PC-9 (cell line): Measurements from ENCODE around the gene BEX3.

Source experiments
- CTCF ChIP-seq: fragments of 200-600 bp; sonication (generic); conservative IDR thresholded peaks from 2 replicates; pipeline ENCODE4 v1.6.1; 2017; ENCODE audit warnings: mixed run types, antibody characterized with exemption, mild to moderate bottlenecking, moderate library complexity
- EZH2 ChIP-seq: fragments of 200-600 bp; sonication (generic); IDR thresholded peaks from 2 replicates; pipeline ENCODE4 v1.8.0; 2017; ENCODE audit warnings: antibody characterized with exemption, low read depth

GRCh38 chrX:103418811-103419340, 42.5 kb downstream of the BEX3 start:
- TF ChIP-seq CTCF (no peak), EZH2 (no peak)
